HG03103 (cell line): ENCODE results near the gene PAF1.

Experiments used
- ATAC-seq: cut with Tn5 transposase; IDR thresholded peaks from one replicate; pipeline ENCODE4 v1.9.1; 2021; ENCODE audit warnings: low read depth; ENCODE audit not compliant: unreplicated experiment

The PAF1 gene

GRCh38 chr19:39406656-39407409 lies 15.9 kb upstream of the PAF1 start, which contains the start of gene ZFP36:
TSS of gene ZFP36 (plus strand) at chr19:39406847. CDS start at chr19:39406905, 58 bp downstream.
- ATAC-seq, result no peak

DNA sequence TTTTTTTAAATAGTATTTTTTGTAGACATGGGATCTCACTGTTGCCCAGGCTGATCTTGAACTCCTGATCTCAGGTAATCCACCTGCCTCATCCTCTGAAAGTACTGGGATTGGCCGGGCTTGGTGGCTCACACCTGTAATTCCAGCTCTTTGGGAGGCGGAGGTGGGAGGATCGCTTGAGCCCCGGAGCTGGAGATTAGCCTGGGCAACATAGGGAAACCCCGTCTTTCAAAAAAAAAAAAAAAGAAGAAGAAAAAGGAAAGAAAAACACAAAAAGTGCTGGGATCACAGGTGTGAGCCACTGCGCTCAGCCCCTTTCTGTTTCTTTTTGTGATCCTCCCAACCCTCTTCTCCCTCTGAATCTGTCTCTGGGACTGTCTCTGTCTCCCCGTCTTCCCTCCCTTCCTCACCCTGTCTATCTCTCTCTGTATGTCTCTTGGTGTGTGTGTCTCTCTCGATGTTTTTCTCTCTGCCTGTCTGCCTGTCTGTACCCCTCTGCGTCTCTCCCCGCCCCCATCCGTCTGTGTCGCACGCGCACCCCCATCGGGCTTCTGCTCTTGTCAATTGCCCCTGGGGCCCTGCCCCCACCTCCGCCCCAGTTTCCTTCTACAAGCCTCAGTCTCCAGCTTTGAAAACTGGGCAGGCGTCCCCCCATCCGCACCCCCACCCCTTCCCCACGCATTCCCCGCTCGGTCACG lies 15.2 kb upstream of the PAF1 start:
- no peak for ATAC-seq

DNA sequence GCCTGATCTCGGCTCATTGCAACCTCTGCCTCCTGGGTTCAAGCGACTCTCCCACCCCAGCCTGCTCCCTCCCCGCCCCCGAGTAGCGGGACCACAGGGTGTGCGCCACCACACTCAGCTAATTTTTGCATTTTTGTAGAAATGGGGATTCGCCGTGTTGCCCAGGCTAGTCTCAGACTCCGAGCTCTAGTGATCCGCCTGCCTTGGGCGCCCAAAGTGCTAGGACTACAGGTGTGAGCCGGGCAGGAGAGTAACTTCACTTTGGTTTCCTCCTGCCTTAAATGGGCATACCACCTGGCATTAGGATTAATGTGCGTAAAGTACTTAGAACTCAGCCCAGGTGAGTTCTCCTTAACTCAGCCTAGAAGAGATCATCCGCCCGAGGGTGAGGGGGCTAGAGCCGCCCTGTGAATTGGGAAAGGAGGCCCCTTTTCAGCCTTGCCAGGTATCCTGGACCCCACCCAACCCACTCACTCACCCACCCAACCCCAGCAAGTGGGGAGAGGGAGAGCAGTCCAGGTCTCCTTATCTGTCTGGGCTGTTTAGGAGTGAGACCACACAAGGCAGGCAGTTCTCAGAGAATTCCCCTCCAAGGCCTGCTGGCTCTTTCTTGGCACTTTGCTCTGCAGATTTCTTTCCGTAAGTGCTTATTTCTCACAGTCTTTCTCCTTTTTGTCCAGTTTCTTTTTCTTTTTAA lies 14.5 kb upstream of the PAF1 start:
- ATAC-seq, result no peak

GRCh38 chr19:39403331-39404312 lies 12.7 kb upstream of the PAF1 start:
- peak; percentile 28 for ATAC-seq

DNA sequence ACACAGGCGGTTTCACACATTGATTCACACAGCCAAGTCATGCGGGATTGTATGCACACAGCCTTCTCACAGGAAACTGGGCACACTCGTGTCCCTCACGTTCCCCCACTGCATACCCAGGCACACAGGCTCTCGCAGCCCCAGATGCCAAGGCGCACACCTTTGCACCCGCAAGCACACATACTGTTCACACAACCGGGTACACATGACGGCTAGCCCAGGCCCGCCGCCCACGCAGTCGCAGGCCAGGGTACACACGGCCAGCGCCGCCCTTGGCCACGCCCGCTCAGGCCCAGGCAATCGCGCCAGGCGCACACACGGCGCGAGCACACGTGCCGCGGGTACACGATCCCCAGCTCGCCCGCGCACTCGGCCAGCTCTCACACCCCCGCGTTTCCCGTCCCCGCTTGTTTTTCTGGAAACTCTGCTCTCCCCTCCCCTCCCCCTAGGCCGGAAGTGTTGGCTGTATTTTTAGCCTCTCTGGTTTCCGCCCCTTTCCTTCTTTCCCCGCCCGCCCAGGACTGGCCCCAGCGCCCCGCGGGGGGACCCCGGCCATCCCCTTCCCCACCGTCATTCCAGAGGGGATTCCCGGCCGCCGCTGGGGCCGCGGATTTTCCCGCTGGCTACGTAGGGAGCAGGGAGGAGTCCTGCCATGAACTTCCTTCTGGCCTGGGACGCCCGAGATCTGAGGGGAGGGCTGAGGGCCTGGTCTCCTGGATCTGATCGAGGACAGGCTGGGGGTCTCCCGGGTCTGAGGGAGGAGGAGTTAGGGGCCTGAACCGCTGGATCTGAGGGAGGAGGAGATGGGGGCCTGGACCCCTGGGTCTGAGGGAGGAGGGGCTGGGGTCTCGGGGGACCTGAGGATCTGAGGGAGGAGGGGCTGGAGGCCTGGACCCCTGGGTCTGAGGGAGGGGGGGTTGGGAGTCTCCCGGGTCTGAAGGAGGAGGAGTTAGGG lies 11.7 kb upstream of the PAF1 start:
- no peak for ATAC-seq

GRCh38 chr19:39401549-39402345 lies 10.8 kb upstream of the PAF1 start:
- no peak for ATAC-seq

- no peak for ATAC-seq
Measured at GRCh38 chr19:39401070-39401548, 10.2 kb upstream of the PAF1 start.

GRCh38 chr19:39400061-39400460 lies 9.2 kb upstream of the PAF1 start:
- no peak for ATAC-seq

DNA sequence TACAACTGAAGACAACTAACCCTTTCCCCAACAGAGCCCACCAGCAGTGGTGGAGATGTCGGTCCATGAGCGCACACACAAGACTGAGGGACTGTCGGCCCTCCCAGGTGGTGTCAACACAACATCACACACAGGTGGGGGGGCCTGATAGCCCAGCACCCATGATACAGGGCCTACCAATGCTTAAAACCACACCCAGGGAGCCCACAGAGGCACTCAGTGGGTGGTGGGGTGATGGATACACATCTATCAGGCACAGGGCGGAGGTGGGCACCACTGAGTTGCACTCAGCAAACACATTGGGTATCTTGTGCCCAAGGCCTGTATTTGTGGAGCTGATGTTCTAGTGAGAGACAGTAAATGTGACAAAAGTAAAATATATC lies 8.8 kb upstream of the PAF1 start:
- no peak for ATAC-seq

GRCh38 chr19:39398297-39398864 lies 7.5 kb upstream of the PAF1 start:
- ATAC-seq, result no peak

GRCh38 chr19:39397360-39398296 lies 6.7 kb upstream of the PAF1 start:
- peak; percentile 43 for ATAC-seq

- ATAC-seq, result no peak
Measured at GRCh38 chr19:39390451-39390750, 505 bp downstream of the PAF1 start.

- no peak for ATAC-seq
Measured at GRCh38 chr19:39389631-39390414, 1.1 kb downstream of the PAF1 start.

GRCh38 chr19:39388657-39389056 lies 2.2 kb downstream of the PAF1 start:
- ATAC-seq, result no peak

GRCh38 chr19:39386557-39386956 lies 4.3 kb downstream of the PAF1 start:
- ATAC-seq, result no peak
